Glutamatergic neuron (in vitro differentiated cells): ENCODE data around the gene NEDD4. TPM values are rescaled to one million over a fixed set of nuclear protein-coding genes. Genes with fewer than 3 reads are reported as not detected.
"Not testable (repeated sequence)": the region's sequence is repeated elsewhere in the genome, so short reads cannot be mapped to it uniquely, and the experiment has no call there.

Experiments
- DNase-seq: peaks from one replicate; pipeline ENCODE4 v3.0.0; 2022
- H3K27ac Mint-ChIP-seq: one replicate; pipeline ENCODE4 v1.8.0; 2020; ENCODE audit warnings: mild to moderate bottlenecking, mixed read lengths, inconsistent platforms; ENCODE audit not compliant: unreplicated experiment
- H3K27me3 Mint-ChIP-seq: one replicate; pipeline ENCODE4 v1.8.0; 2020; ENCODE audit warnings: mild to moderate bottlenecking, moderate library complexity, mixed read lengths, inconsistent platforms; ENCODE audit not compliant: unreplicated experiment
- H3K36me3 Mint-ChIP-seq: one replicate; pipeline ENCODE4 v1.8.0; 2020; ENCODE audit warnings: mild to moderate bottlenecking, mixed read lengths, inconsistent platforms; ENCODE audit not compliant: unreplicated experiment
- H3K4me1 Mint-ChIP-seq: one replicate; pipeline ENCODE4 v1.8.0; 2020; ENCODE audit warnings: mild to moderate bottlenecking, low read depth, mixed read lengths, inconsistent platforms; ENCODE audit not compliant: unreplicated experiment
- H3K4me3 Mint-ChIP-seq: one replicate; pipeline ENCODE4 v1.8.0; 2020; ENCODE audit warnings: mild to moderate bottlenecking, mixed read lengths, inconsistent platforms; ENCODE audit not compliant: unreplicated experiment
- H3K9me3 Mint-ChIP-seq: one replicate; pipeline ENCODE4 v1.8.0; 2020; ENCODE audit warnings: mild to moderate bottlenecking, moderate library complexity, mixed read lengths, inconsistent platforms; ENCODE audit not compliant: unreplicated experiment
- CTCF ChIP-seq: fragments of 200-600 bp; sonication (generic); IDR thresholded peaks from one replicate; pipeline ENCODE4 v1.5.0; 2021; ENCODE audit not compliant: partially characterized antibody, unreplicated experiment
- total RNA-seq: library from RNA; stranded (reverse); fragmentation: NEBNext Ultra II Directional; extraction: Animal tissue kit (Norgen Biotek cat#: 25700); gene quantifications from one replicate; pipeline ENCODE4 v1.2.1, GENCODE V29; 2021; ENCODE audit not compliant: unreplicated experiment

Gene NEDD4
- total RNA-seq, 1 donor from 2014 or later = 3.7 TPM

GRCh38 chr15:56032373-56032772, 39.0 kb upstream of the NEDD4 start:
- Mint-ChIP-seq H3K4me1 (no peaks in the 10 kb centered on the region), H3K27me3 (peaks cover 3% of the 10 kb centered on the region), H3K27ac (no peak overlapping the region), H3K36me3 (peaks cover 4% of the 10 kb centered on the region), H3K9me3 (peaks cover 3% of the 10 kb centered on the region), H3K4me3 (no peak overlapping the region)
- no peak for TF ChIP-seq CTCF
- no peak for DNase-seq

GRCh38 chr15:56031836-56032235, 38.4 kb upstream of the NEDD4 start:
- Mint-ChIP-seq H3K27ac (no peak overlapping the region), H3K27me3 (peaks cover 2% of the 10 kb centered on the region), H3K4me1 (no peaks in the 10 kb centered on the region), H3K4me3 (no peak overlapping the region), H3K36me3 (peaks cover 2% of the 10 kb centered on the region), H3K9me3 (peaks cover 2% of the 10 kb centered on the region)
- no peak for DNase-seq
- no peak for TF ChIP-seq CTCF

- Mint-ChIP-seq H3K9me3 (no peaks in the 10 kb centered on the region), H3K4me1 (no peaks in the 10 kb centered on the region), H3K27me3 (no peaks in the 10 kb centered on the region), H3K36me3 (no peaks in the 10 kb centered on the region), H3K27ac (no peak overlapping the region), H3K4me3 (no peak overlapping the region)
- no peak for DNase-seq
- no peak for TF ChIP-seq CTCF
These were observed 38.0 kb upstream of the NEDD4 start for GRCh38 chr15:56031402-56031801.

- no peaks in the 10 kb centered on the region for H3K4me1 Mint-ChIP-seq
- no peak overlapping the region for H3K4me3 Mint-ChIP-seq
- no peak for TF ChIP-seq CTCF
- DNase-seq = no peak
- H3K9me3 Mint-ChIP-seq = no peaks in the 10 kb centered on the region
- no peak overlapping the region for H3K27ac Mint-ChIP-seq
- no peaks in the 10 kb centered on the region for H3K27me3 Mint-ChIP-seq
- peaks cover 4% of the 10 kb centered on the region for H3K36me3 Mint-ChIP-seq
These were observed 35.0 kb upstream of the NEDD4 start for GRCh38 chr15:56028430-56028829.

GRCh38 chr15:56023160-56023559, 29.7 kb upstream of the NEDD4 start:
- not testable (repeated sequence) for DNase-seq, H3K4me1 Mint-ChIP-seq, H3K27me3 Mint-ChIP-seq, H3K9me3 Mint-ChIP-seq, H3K4me3 Mint-ChIP-seq, H3K27ac Mint-ChIP-seq, H3K36me3 Mint-ChIP-seq
